KMS-11 (cell line): ENCODE measurements around the gene RPN2.

Source experiments
- H2AFZ ChIP-seq: fragments of 200-600 bp; sonication (generic); 2 replicates; pipeline ENCODE4 v1.6.1; 2016; ENCODE audit warnings: antibody characterized with exemption, mixed run types, low read depth
- H3K27ac ChIP-seq: fragments of 200-600 bp; sonication (generic); 2 replicates; pipeline ENCODE4 v1.6.1; 2016; ENCODE audit warnings: mild to moderate bottlenecking, mixed run types
- H3K27me3 ChIP-seq: fragments of 200-600 bp; sonication (generic); 2 replicates; pipeline ENCODE4 v1.6.1; 2017; ENCODE audit warnings: mild to moderate bottlenecking, low read depth, mixed run types, moderate library complexity; ENCODE audit not compliant: insufficient read depth
- H3K36me3 ChIP-seq: fragments of 200-600 bp; sonication (generic); 2 replicates; pipeline ENCODE4 v1.6.1; 2017; ENCODE audit warnings: mild to moderate bottlenecking, mixed run types; ENCODE audit not compliant: insufficient read depth
- H3K4me1 ChIP-seq: fragments of 200-600 bp; sonication (generic); 2 replicates; pipeline ENCODE4 v1.6.1; 2016; ENCODE audit warnings: mild to moderate bottlenecking, low read depth, mixed run types; ENCODE audit not compliant: poor library complexity, severe bottlenecking
- H3K4me2 ChIP-seq: fragments of 200-600 bp; sonication (generic); 2 replicates; pipeline ENCODE4 v1.7.0; 2016; ENCODE audit warnings: mild to moderate bottlenecking, mixed run types
- H3K4me3 ChIP-seq: fragments of 200-600 bp; sonication (generic); IDR thresholded peaks from 2 replicates; pipeline ENCODE4 v1.6.1; 2017; ENCODE audit warnings: low read depth, low read length, mixed read lengths; ENCODE audit not compliant: insufficient read depth
- H3K79me2 ChIP-seq: fragments of 200-600 bp; sonication (generic); 2 replicates; pipeline ENCODE4 v1.6.1; 2016; ENCODE audit warnings: low read depth, mixed run types; ENCODE audit not compliant: insufficient read depth
- H3K9ac ChIP-seq: fragments of 200-600 bp; sonication (generic); 2 replicates; pipeline ENCODE4 v1.6.1; 2016; ENCODE audit warnings: mild to moderate bottlenecking, mixed run types
- H4K20me1 ChIP-seq: fragments of 200-600 bp; sonication (generic); 2 replicates; pipeline ENCODE4 v1.6.1; 2016; ENCODE audit warnings: mild to moderate bottlenecking, mixed run types; ENCODE audit not compliant: insufficient read depth
- CTCF ChIP-seq: fragments of 200-600 bp; sonication (generic); conservative IDR thresholded peaks from 2 replicates; pipeline ENCODE4 v1.6.1; 2017; ENCODE audit warnings: low read depth, mild to moderate bottlenecking, antibody characterized with exemption, low read length, moderate library complexity, mixed read lengths

Gene RPN2

GRCh38 chr20:37283530-37284195, 104.5 kb downstream of the RPN2 start:
- no peak overlapping the region for H3K4me2 ChIP-seq
- H4K20me1 ChIP-seq = no peaks in the 10 kb centered on the region
- no peaks in the 10 kb centered on the region for H3K36me3 ChIP-seq
- no peak overlapping the region for H3K9ac ChIP-seq
- H3K79me2 ChIP-seq = no peaks in the 10 kb centered on the region
- H3K4me3 ChIP-seq = no peak overlapping the region
- no peak for TF ChIP-seq CTCF
- peaks cover under 1% of the 10 kb centered on the region for H3K4me1 ChIP-seq
- no peak overlapping the region for H3K27ac ChIP-seq
- H3K27me3 ChIP-seq = no peaks in the 10 kb centered on the region; the same call in 1 of the 2 replicates
- no peak overlapping the region for H2AFZ ChIP-seq

- H3K4me1 ChIP-seq = peaks cover 3% of the 10 kb centered on the region
- TF ChIP-seq CTCF = no peak
- H3K27ac ChIP-seq = no peak overlapping the region
- no peaks in the 10 kb centered on the region for H3K36me3 ChIP-seq
- H3K4me2 ChIP-seq = no peak overlapping the region
- H3K4me3 ChIP-seq = no peak overlapping the region
- peaks cover under 1% of the 10 kb centered on the region; the same call in 1 of the 2 replicates for H3K79me2 ChIP-seq
- H3K9ac ChIP-seq = no peak overlapping the region
- no peak overlapping the region for H2AFZ ChIP-seq
- H4K20me1 ChIP-seq = no peaks in the 10 kb centered on the region
- no peaks in the 10 kb centered on the region; the same call in 1 of the 2 replicates for H3K27me3 ChIP-seq
Measured at GRCh38 chr20:37284691-37285161, 105.6 kb downstream of the RPN2 start.

- Histone ChIP-seq H2AFZ (no peak overlapping the region), H3K79me2 (peaks cover 12% of the 10 kb centered on the region), H3K27me3 (no peaks in the 10 kb centered on the region; the same call in 1 of the 2 replicates), H3K4me1 (peaks cover 12% of the 10 kb centered on the region), H3K4me2 (no peak overlapping the region), H3K9ac (no peak overlapping the region), H4K20me1 (no peaks in the 10 kb centered on the region), H3K27ac (no peak overlapping the region), H3K4me3 (no peak overlapping the region), H3K36me3 (no peaks in the 10 kb centered on the region)
- TF ChIP-seq CTCF = no peak
Measured at GRCh38 chr20:37285664-37286374, 106.7 kb downstream of the RPN2 start.

- Histone ChIP-seq H3K4me3 (no peak overlapping the region), H2AFZ (no peak overlapping the region), H3K9ac (no peak overlapping the region), H3K36me3 (no peaks in the 10 kb centered on the region), H4K20me1 (no peaks in the 10 kb centered on the region), H3K79me2 (peaks cover 24% of the 10 kb centered on the region), H3K4me2 (no peak overlapping the region), H3K27ac (no peak overlapping the region), H3K27me3 (no peaks in the 10 kb centered on the region; the same call in 1 of the 2 replicates), H3K4me1 (peaks cover 12% of the 10 kb centered on the region)
- TF ChIP-seq CTCF = no peak
Measured at GRCh38 chr20:37288091-37288490, 109.0 kb downstream of the RPN2 start.
